ENCODE measurements around the gene FAM177A1. TPM values are rescaled to one million over a fixed set of nuclear protein-coding genes. Genes with fewer than 3 reads are reported as not detected.
"Not testable (repeated sequence)": the region's sequence is repeated elsewhere in the genome, so short reads cannot be mapped to it uniquely, and the experiment has no call there.

Gene FAM177A1
- total RNA-seq, 1 experiment from 2014 or later = 58.6 TPM

- not testable (repeated sequence) for DNase-seq (ENCODE audit: low read depth)
Observed at GRCh38 chr14:35061113-35061791, 15.2 kb downstream of the FAM177A1 start.

GRCh38 chr14:35065731-35066130, 19.7 kb downstream of the FAM177A1 start:
- not testable (repeated sequence) for DNase-seq (ENCODE audit: low read depth)

- no peak for DNase-seq (ENCODE audit: low read depth)
Observed at GRCh38 chr14:35068238-35069012, 22.4 kb downstream of the FAM177A1 start.

GRCh38 chr14:35072226-35072625, 26.2 kb downstream of the FAM177A1 start:
- DNase-seq (ENCODE audit: low read depth) = no peak

- DNase-seq (ENCODE audit: low read depth) = no peak
Observed at GRCh38 chr14:35073486-35073885, 27.4 kb downstream of the FAM177A1 start.

- no peak for DNase-seq (ENCODE audit: low read depth)
Observed at GRCh38 chr14:35078082-35078481, 32.0 kb downstream of the FAM177A1 start.

- no peak for DNase-seq (ENCODE audit: low read depth)
Observed at GRCh38 chr14:35079742-35080141, 33.7 kb downstream of the FAM177A1 start.

- DNase-seq (ENCODE audit: low read depth) = no peak
Observed at GRCh38 chr14:35083530-35084150, 37.6 kb downstream of the FAM177A1 start.

GRCh38 chr14:35085441-35085840, 39.4 kb downstream of the FAM177A1 start:
- DNase-seq (ENCODE audit: low read depth) = no peak

GRCh38 chr14:35088514-35088913, 42.4 kb downstream of the FAM177A1 start:
- DNase-seq (ENCODE audit: low read depth) = no peak

- not testable (repeated sequence) for DNase-seq (ENCODE audit: low read depth)
Observed at GRCh38 chr14:35094645-35095044, 48.6 kb downstream of the FAM177A1 start.

- DNase-seq (ENCODE audit: low read depth) = no peak
Observed at GRCh38 chr14:35107866-35108265, 61.8 kb downstream of the FAM177A1 start.

- DNase-seq (ENCODE audit: low read depth) = no peak
Observed at GRCh38 chr14:35112641-35113040, 66.6 kb downstream of the FAM177A1 start.

- no peak for DNase-seq (ENCODE audit: low read depth)
Observed at GRCh38 chr14:35113308-35113950, 67.4 kb downstream of the FAM177A1 start.

- no peak for DNase-seq (ENCODE audit: low read depth)
Observed at GRCh38 chr14:35114036-35114435, 68.0 kb downstream of the FAM177A1 start.

- DNase-seq (ENCODE audit: low read depth) = no peak
Observed at GRCh38 chr14:35116242-35116641, 70.2 kb downstream of the FAM177A1 start.

GRCh38 chr14:35117112-35117511, 71.0 kb downstream of the FAM177A1 start:
- DNase-seq (ENCODE audit: low read depth) = peak; percentile 3

- peak; percentile 15 for DNase-seq (ENCODE audit: low read depth)
Observed at GRCh38 chr14:35121026-35121886, 75.2 kb downstream of the FAM177A1 start.

GRCh38 chr14:35121887-35122695, 76.0 kb downstream of the FAM177A1 start, which contains the start of the genes PPP2R3C and PRORP:
PPP2R3C (minus strand) TSS chr14:35121990; CDS start chr14:35121959, 31 bp downstream.
PRORP (plus strand) TSS chr14:35122552; CDS start chr14:35123246, 694 bp downstream.
- peak; percentile 95 for DNase-seq (ENCODE audit: low read depth)

All from LHCN-M2 (cell line).